ENCODE results near the gene PTBP3.

The PTBP3 gene

DNA sequence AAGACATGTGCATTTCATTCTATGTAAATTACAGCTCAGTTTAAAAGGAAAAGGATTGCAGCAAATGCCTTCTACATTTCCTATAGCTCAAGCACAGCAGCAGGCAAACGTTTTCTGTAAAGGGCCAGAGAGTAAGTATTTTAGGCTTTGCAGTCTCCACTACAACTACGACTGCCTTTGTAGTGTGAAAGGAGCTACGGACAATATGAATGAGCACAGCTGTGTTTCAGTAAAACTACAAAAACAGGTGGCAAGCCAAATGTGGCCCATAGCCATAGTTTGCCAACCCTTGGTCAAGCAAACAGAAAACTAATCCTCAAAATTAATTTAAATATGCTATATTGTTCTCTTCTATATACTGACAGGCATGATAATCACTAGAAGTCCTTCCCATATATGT, 7.2 kb downstream of the PTBP3 start (continued):
- TF ChIP-seq, protein P1, sequence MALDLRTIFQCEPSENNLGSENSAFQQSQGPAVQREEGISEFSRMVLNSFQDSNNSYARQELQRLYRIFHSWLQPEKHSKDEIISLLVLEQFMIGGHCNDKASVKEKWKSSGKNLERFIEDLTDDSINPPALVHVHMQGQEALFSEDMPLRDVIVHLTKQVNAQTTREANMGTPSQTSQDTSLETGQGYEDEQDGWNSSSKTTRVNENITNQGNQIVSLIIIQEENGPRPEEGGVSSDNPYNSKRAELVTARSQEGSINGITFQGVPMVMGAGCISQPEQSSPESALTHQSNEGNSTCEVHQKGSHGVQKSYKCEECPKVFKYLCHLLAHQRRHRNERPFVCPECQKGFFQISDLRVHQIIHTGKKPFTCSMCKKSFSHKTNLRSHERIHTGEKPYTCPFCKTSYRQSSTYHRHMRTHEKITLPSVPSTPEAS (tag by site-specific recombination; IDR thresholded peaks at IDR 0.05) = no peak
- TF ChIP-seq BCL11A (tag by site-specific recombination; IDR thresholded peaks at IDR 0.05; ENCODE audit: low read depth) (no peak), ZNF654 (tag by site-specific recombination; IDR thresholded peaks at IDR 0.05; ENCODE audit: low read depth) (no peak)

DNA sequence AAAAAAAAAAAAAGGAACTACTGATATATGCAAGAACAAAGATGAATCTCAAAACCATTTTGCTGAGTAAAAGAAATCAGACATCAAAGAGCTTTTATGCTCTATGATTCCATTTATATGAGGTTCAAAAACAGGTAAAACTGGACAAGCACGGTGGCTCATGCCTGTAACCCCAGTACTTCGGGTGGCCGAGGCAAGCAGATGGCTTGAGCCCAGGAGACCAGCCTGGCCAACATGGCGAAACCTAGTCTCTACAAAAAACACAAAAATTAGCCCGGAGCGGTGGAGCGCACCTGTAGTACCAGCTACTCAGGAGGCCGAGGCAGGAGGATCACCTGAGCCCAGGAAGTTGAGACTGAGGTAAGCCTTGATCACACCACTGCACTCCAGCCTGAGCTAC, 7.8 kb downstream of the PTBP3 start:
- TF ChIP-seq, protein P2, sequence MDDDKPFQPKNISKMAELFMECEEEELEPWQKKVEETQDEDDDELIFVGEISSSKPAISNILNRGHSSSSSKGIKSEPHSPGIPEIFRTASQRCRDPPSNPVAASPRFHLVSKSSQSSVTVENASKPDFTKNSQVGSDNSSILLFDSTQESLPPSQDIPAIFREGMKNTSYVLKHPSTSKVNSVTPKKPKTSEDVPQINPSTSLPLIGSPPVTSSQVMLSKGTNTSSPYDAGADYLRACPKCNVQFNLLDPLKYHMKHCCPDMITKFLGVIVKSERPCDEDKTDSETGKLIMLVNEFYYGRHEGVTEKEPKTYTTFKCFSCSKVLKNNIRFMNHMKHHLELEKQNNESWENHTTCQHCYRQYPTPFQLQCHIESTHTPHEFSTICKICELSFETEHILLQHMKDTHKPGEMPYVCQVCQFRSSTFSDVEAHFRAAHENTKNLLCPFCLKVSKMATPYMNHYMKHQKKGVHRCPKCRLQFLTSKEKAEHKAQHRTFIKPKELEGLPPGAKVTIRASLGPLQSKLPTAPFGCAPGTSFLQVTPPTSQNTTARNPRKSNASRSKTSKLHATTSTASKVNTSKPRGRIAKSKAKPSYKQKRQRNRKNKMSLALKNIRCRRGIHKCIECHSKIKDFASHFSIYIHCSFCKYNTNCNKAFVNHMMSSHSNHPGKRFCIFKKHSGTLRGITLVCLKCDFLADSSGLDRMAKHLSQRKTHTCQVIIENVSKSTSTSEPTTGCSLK (tag by site-specific recombination; IDR thresholded peaks at IDR 0.05) = no peak
- TF ChIP-seq OVOL3 (tag by site-specific recombination; IDR thresholded peaks at IDR 0.05) (no peak), ZNF48 (tag by site-specific recombination; IDR thresholded peaks at IDR 0.05) (no peak), MEIS1 (CRISPR knock-in tag; IDR thresholded peaks at IDR 0.05; ENCODE audit: borderline replicate concordance) (no peak), ZNF776 (tag by site-specific recombination; IDR thresholded peaks at IDR 0.05; ENCODE audit: borderline replicate concordance) (no peak), ZNF514 (tag by site-specific recombination; IDR thresholded peaks at IDR 0.05) (no peak), KLF7 (tag by site-specific recombination; IDR thresholded peaks at IDR 0.05; ENCODE audit: borderline replicate concordance) (no peak), ZNF837 (tag by site-specific recombination; IDR thresholded peaks at IDR 0.05) (no peak), ZNF404 (tag by site-specific recombination; IDR thresholded peaks at IDR 0.05) (no peak), ZNF664 (tag by site-specific recombination; IDR thresholded peaks at IDR 0.05) (no peak), ZNF521 (tag by site-specific recombination; IDR thresholded peaks at IDR 0.05) (no peak), GLI4 (tag by site-specific recombination; IDR thresholded peaks at IDR 0.05) (no peak), ZNF585B (tag by site-specific recombination; IDR thresholded peaks at IDR 0.05) (no peak), ZNF621 (tag by site-specific recombination; IDR thresholded peaks at IDR 0.05) (no peak), ZFP3 (tag by site-specific recombination; IDR thresholded peaks at IDR 0.05; ENCODE audit: low read depth) (no peak), ZNF501 (tag by site-specific recombination; IDR thresholded peaks at IDR 0.05) (no peak)
- TF ChIP-seq, protein P3, sequence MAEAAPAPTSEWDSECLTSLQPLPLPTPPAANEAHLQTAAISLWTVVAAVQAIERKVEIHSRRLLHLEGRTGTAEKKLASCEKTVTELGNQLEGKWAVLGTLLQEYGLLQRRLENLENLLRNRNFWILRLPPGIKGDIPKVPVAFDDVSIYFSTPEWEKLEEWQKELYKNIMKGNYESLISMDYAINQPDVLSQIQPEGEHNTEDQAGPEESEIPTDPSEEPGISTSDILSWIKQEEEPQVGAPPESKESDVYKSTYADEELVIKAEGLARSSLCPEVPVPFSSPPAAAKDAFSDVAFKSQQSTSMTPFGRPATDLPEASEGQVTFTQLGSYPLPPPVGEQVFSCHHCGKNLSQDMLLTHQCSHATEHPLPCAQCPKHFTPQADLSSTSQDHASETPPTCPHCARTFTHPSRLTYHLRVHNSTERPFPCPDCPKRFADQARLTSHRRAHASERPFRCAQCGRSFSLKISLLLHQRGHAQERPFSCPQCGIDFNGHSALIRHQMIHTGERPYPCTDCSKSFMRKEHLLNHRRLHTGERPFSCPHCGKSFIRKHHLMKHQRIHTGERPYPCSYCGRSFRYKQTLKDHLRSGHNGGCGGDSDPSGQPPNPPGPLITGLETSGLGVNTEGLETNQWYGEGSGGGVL (tag by site-specific recombination; IDR thresholded peaks at IDR 0.05) = no peak
- TF ChIP-seq, protein P4, sequence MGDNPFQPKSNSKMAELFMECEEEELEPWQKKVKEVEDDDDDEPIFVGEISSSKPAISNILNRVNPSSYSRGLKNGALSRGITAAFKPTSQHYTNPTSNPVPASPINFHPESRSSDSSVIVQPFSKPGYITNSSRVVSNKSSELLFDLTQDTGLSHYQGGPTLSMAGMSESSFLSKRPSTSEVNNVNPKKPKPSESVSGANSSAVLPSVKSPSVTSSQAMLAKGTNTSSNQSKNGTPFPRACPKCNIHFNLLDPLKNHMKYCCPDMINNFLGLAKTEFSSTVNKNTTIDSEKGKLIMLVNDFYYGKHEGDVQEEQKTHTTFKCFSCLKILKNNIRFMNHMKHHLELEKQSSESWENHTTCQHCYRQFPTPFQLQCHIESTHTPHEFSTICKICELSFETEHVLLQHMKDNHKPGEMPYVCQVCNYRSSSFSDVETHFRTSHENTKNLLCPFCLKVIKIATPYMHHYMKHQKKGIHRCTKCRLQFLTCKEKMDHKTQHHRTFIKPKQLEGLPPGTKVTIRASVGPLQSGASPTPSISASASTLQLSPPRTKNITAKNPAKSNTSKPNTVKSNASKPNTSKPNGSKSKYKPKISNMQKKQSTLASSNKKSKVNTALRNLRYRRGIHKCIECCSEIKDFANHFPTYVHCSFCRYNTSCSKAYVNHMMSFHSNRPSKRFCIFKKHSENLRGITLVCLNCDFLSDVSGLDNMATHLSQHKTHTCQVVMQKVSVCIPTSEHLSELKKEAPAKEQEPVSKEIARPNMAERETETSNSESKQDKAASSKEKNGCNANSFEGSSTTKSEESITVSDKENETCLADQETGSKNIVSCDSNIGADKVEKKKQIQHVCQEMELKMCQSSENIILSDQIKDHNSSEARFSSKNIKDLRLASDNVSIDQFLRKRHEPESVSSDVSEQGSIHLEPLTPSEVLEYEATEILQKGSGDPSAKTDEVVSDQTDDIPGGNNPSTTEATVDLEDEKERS (tag by site-specific recombination; IDR thresholded peaks at IDR 0.05) = no peak
- TF ChIP-seq, protein P5, sequence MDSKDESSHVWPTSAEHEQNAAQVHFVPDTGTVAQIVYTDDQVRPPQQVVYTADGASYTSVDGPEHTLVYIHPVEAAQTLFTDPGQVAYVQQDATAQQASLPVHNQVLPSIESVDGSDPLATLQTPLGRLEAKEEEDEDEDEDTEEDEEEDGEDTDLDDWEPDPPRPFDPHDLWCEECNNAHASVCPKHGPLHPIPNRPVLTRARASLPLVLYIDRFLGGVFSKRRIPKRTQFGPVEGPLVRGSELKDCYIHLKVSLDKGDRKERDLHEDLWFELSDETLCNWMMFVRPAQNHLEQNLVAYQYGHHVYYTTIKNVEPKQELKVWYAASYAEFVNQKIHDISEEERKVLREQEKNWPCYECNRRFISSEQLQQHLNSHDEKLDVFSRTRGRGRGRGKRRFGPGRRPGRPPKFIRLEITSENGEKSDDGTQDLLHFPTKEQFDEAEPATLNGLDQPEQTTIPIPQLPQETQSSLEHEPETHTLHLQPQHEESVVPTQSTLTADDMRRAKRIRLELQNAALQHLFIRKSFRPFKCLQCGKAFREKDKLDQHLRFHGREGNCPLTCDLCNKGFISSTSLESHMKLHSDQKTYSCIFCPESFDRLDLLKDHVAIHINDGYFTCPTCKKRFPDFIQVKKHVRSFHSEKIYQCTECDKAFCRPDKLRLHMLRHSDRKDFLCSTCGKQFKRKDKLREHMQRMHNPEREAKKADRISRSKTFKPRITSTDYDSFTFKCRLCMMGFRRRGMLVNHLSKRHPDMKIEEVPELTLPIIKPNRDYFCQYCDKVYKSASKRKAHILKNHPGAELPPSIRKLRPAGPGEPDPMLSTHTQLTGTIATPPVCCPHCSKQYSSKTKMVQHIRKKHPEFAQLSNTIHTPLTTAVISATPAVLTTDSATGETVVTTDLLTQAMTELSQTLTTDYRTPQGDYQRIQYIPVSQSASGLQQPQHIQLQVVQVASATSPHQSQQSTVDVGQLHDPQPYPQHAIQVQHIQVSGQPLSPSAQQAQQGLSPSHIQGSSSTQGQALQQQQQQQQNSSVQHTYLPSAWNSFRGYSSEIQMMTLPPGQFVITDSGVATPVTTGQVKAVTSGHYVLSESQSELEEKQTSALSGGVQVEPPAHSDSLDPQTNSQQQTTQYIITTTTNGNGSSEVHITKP (tag by site-specific recombination; IDR thresholded peaks at IDR 0.05) = no peak
- no peaks in the 10 kb centered on the region for H3K9me3 ChIP-seq (ENCODE audit: control insufficient read depth, insufficient read depth, low read depth, low read length)
- H3K27ac ChIP-seq (ENCODE audit: extremely low read depth, low read depth, low read length) = no peak overlapping the region
- no peak overlapping the region for H3K4me3 ChIP-seq (ENCODE audit: low read depth, low read length)
- 0 out of 2 replicates have a peak, but pooled peaks cover 2% of the 10 kb centered on the region for H3K4me1 ChIP-seq (ENCODE audit: control insufficient read depth, insufficient read depth, low read length)
- POLR2A ChIA-PET = interaction anchor here (1.2 kb wide), 1 partner anchor 152 kb away, joined by 4 read pairs; no protein-coding TSS in a partner anchor
- H3K36me3 ChIP-seq (ENCODE audit: control insufficient read depth in 2 of 2, insufficient read depth in 1 of 2, low read length in 2 of 2) = no peaks in the 10 kb centered on the region
- CTCF ChIA-PET = interaction anchor here (0.5 to 1.3 kb wide), 3 partner anchors 36 to 325 kb away, joined by 3 to 4 read pairs (median 4); no protein-coding TSS in a partner anchor
